GM18519 (cell line): ENCODE results near the gene KRT10.

Experiments
- ATAC-seq: cut with Tn5 transposase; IDR thresholded peaks from one replicate; pipeline ENCODE4 v1.9.1; 2021; ENCODE audit warnings: mild to moderate bottlenecking, moderate library complexity; ENCODE audit not compliant: unreplicated experiment, low FRiP score

Gene KRT10

DNA sequence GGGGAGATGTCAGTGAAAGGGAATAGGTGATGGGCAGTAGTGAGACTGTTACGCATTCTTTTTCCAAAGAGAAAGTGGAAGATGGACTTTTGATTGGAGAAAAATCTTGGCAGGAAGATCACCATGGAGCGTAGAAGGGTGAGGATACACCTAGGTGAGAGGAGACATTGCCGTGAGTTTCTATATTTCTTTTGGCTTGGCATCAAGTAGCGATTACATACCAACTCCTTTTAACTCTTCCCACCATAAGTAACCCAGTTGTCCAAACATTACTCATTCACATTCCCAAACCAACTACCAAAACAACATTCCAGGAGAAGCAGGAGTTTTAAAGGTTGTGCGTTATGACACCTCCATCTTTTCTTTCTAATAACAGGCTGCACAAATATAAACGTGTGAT is 11.9 kb downstream of the KRT10 start:
- ATAC-seq: no peak

DNA sequence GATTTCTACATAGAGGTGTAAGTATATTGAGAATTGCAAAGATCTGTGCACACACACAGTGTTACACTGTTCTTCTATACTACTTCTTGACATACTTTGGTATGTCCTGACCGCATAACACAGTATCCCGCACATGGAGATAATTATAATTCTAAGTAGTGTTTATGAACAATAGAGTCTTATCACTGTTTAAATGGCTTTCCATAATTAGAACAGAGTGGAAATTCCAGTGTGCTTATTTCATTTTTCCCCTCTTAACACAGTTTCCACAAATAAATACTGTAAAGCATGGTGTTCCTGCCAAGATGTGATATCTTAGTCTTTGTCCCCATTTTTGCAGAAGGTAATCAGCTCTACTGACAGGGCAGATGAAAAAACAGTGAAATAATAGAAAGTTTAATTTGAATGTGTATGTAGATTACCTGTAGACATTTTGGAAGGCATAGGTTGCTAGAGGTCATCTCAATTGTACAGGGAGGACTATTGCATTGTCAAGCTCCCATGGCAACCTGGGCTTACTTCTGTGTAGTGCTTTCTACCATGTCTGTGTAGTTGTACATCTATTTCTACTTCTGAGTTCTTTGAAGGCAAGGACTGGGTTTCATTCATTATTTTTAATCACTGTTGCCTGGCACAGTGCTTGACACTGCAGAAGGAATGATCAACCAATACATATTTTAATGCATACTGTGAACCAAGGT is 12.5 kb downstream of the KRT10 start:
- no peak for ATAC-seq

DNA sequence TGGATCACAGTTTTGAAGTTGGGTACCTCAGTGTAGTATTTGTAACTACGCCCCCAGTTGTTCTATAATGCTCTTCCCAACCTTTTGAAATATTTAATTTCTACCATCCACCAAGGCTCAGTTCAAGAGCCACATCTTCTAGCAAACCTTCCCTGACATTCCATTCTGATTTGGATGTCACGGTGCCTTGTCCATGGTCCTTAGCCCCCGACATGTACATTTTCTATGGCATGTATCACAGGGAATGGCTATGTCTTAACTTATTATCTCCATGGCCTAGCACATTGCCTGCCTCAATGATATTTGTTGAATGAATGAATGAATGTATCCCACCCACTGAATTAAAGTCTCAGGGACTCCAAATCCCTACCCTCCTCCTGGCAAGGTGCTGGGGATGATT is 16.3 kb downstream of the KRT10 start:
- ATAC-seq: no peak

DNA sequence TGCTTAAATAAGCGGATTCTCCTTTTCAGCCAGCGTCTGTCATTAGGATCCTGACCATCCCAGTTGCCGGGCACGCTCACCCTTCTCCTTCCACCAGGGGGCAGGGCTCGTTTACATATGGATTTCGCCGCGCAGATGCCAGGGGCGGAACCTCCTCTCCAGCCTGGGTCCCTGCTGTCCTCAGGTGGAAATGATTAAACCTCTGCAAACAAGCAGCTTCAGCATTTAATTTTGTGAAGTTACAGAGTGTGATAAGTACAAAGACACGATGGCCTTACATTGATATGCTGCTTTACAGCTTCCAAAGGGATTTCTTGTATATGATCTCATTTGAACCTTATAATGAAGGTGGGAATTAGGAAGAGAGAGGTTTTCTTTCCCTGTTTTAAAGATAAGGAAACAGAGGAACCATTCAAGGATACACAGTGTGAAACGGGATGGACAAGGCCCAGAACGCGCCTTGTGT is 18.8 kb downstream of the KRT10 start:
- ATAC-seq: no peak

DNA sequence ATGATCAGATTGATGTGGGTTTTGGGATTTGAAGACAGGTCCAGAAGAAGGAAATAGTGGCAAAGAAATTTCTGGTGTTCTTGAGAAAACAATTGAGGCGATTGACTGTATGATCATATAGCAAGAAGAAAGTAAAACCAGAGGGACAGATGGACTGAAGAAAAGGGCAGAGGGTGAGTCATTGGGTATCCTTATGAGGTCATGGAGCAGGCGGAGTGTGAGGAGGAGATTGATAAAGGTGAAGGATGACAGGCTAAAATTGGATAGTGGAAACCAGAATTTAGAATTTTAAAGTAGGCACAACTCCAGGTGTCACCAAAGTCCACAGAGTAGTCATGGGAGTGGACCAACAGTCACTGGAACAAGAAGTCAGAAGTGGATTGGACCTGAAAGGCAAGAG is 21.3 kb downstream of the KRT10 start:
- ATAC-seq: no peak

DNA sequence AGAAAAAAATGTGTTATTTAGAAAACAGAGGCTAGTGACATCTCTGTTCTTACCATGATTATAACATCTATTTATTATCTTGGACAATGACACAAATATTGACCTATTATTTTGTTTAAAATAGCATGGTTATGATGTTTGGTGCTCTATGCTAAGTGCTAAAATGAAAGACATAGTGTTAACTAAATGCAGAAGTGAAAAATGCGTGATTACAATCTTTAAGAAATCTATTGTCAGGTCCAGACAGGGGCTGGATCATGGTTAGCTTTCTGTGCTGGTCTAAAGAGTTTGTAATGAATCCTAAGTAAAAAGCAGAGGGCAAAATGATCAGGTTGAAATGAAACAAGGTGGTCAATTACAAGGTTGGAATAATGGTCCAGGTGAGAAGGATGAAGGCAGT is 22.0 kb downstream of the KRT10 start:
- ATAC-seq: no peak

DNA sequence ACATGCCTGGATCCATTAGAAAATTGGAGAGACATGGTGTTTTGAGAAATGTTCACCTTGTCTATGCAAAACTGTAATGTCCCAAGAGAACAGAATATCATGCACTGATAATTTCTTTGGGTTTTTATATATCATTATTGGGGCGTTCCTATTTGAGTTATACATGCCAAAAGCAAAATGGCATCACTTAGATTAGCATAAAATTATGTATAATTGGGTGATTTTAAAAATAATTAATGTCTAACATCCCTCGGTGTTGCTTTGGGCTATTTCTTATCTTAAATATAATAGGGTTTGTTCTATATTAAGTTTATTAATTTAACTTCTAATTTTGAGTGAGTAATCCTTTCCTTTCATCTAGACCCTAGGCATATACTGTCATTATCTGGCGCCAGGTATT is 22.6 kb downstream of the KRT10 start, which contains the start of gene KRT28:
Gene KRT28, minus strand, starts transcription at position 101 of the 400 bp plus-strand sequence. Its CDS starts 66 bp downstream, at position 35.
- no peak for ATAC-seq

DNA sequence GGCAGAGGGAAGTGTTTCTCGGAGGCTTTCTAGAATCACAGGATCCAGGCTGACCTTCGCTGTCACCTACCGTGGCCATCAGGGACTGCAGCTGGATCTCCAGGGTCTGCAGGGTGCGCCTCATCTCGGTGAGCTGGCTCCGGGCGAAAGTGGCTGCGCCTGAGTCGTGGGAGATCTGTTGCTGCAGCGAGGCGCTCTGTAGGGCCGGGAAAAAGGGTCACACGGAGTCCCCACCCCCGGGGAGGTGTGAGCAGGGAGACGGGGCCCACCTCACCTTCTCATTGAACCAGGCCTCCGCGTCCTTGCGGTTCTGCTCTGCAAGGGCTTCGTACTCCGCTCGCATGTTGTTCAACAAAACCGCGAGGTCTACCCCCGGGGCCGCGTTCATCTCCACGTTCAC is 25.6 kb downstream of the KRT10 start:
- ATAC-seq: no peak

DNA sequence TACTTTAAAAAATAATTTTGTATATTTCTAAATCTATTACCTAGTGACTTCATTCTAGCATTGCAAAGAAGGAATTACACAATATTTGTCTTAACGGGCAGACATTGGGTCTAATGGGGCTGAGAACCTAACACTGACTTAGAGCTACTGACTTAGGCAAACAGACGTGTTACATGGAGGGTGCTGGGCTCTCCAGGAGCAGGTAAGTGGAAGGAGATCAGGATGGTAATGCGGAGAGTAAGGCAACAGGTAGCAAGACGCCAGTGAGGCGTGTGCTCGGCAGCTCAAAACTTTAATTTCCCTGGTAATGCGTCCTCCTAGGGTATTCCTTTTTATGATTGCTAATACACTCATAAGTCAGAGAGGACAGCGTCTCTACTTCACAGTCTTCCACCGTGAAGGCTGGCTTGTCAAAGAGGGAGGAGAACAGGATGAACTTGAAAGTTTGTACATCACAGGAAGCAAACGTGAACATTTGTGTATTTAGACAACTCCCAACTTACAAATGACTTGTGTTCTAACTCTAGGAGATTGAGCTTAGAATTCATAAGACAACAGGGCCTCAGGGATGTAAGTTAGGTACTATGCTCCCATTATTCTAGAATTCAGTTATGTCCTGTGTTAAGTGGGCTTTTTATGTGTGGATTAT is 27.3 kb downstream of the KRT10 start:
- ATAC-seq: no peak

DNA sequence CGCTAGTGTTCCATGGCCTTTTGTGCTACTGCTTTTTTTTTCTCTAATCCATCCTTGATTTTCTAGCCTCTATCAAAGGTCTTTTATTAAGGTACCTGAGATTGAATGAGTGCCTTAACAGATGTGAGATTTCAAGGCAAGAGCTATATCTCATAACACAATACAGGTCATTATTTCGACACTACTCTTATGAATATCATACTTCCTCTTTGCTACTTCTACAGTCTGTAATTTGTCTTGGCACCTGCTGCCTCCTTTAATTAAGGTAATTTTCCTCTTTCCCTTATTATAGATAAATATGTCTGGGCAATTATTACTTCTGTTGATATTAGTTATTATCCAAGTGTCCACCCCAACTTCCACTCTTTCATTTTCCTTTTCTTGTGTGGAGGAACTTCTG is 27.9 kb downstream of the KRT10 start:
- no peak for ATAC-seq

DNA sequence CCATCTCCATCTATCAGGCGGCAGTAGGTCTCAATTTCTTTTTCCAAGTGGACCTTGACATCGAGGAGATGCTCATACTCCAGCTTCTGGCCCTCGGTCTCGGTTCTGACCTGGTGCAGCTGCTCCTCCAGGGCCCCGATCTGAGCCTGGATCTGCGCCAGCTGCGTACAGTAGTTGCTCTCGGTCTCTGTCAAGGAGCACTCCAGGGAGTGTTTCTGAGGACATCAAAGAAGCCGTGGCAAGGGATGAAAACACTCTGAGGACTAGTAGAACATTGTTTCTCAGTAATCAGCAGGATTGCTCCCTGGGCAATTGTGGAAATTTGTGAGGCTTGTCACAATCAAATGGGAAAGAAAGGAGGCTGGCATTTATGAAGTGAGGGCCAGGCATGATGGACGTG is 28.6 kb downstream of the KRT10 start:
- ATAC-seq: no peak

DNA sequence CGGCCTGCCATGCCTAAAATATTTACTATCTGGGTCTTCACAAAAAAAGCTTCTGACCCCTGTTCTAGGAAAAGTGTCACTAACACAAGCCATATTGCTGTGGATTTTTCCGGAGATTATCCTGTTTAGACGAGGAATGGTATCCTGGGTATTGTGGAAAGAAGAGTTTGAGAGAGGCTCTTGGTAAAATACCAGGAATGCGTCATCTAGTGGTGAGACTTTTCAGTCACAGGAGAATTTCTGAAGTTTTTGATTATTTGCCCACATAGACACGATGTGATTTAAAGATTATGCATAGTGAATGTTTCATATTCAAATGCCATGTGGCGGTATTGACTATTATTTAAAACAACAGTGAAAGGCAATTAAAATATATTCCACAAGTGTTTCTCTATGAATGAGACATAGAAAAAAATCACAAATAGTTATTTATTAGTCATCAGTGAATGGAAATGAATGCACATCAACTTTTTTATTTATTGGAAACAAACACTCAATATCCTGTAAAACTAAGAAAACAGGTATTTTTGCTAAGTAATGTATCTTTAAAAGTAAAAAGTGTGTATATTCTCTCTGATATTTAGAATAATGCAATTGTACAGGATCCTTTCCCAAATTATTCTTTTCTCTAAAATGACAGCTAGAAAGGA is 30.5 kb downstream of the KRT10 start:
- ATAC-seq: no peak

DNA sequence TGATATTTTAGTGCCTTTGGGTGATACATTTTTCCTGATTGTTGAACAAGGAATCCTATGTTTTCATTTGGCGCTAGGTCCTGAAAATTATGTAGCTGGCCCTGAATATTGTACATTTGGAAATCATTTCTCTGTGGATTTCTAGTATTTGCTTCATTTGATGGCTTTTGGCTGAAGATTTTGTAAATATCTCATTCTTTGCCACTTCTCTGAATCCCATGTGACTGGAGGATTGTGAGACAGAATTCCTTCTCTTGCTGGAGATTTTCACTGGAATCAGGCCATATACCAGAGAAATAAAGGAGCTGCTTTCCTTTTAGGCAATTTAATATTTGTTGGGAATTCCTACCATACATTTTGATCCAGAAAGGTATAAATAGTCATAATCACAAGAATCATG is 31.3 kb downstream of the KRT10 start:
- ATAC-seq: no peak

DNA sequence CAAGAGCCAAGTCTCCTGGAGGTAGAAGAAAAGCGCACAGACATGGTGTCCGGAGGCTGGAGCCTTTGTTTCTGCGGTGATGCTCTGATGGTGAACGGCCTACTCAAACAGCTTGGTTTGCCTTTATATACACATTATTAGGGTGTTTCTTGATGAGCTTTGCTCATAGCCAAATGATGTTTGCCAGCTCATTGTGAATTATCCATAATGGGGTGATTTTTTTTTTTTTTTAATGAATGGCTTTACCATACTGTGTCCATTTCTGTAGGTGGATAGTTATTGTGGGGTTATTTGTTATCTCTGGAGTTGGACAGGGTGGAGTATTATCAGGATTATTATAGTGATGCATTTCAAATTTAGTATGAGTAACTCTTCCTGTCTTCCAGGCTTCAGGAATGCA is 40.0 kb downstream of the KRT10 start, which contains the start of gene KRT27:
Gene KRT27, minus strand, starts transcription at position 101 of the 400 bp plus-strand sequence. Its CDS starts 57 bp downstream, at position 44.
- ATAC-seq: no peak

DNA sequence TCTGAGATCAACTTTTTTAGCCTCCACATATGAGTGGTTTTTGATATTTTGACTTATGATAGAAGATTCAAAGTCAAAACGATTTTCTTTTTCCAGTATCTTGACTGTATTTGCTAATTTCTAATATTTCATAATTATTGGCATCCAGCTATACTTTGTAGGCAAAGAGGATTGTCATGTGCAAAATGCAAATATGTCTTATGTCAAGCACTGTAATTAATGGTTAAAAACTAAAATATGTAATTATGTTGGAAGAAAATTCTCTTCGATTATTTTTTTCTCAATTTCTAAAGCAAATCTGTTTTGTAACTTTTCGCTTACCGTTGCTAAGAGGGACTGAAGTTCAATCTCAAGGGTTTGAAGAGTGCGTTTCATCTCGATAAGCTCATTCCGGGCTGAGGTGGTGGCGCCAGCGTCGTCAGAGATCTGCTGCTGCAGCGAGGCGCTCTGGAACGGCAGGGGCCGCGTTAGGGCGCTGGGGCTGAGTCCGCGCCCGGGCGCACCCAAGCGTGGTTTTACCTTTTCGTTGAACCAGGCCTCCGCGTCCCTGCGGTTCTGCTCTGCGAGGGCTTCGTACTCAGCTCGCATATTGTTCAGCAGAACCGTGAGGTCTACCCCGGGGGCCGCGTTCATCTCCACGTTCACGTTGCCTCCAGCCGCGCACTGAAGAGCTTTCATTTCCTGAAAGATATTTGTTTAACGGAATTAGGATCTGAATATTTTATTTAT is 43.1 kb downstream of the KRT10 start:
- ATAC-seq: no peak

DNA sequence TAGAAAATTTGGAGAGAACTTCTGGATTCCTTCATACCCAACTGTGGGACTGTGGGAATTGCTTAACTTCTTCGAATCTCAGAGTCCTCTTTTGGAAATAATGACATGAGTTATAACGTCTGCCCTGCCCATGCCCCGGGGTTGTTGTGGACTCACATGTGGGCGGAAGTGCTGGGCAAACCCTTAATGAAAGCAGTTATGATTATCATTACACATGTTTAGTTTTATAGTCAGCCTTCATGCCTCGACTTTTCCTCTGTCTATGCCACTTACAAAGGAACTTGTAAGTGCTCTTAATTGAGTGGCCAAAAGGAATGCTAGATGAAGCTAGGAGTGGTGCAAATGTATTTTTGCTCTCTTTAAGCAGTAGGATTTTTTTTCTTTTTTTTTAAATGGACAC is 44.0 kb downstream of the KRT10 start:
- ATAC-seq: no peak

DNA sequence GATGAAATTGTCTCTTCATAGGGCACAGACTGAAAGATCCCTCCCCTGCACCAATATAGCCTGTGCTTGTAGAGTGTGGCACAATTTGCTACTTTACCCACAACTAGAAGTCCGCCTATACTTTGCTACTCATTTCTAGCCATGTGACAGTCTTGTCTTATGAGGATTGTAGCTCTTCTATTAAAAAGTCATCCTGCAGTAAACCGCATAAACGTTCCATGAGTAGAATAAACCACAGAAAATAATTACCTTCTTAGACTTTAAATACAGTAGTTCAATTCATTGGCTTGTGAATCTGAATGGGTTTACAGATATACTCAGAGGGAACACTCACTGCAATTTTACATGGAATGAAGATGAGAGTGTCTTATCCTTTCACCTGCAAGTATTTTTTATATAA is 44.4 kb downstream of the KRT10 start:
- no peak for ATAC-seq

DNA sequence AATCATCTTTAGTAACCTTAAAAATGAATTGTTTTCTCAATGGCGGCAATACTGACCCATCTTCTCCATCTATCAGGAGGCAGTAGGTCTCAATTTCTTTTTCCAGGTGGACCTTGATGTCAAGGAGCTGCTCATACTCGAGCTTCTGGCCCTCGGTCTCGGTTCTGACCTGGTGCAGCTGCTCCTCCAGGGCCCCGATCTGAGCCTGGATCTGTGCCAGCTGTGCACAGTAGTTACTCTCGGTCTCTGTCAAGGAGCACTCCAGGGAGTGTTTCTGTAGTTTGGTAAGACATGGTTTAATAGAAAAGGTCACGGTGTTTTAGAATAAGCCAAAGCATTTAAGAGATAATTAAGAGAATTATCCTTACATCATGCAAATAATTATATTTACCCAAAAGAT is 45.0 kb downstream of the KRT10 start:
- ATAC-seq: no peak

DNA sequence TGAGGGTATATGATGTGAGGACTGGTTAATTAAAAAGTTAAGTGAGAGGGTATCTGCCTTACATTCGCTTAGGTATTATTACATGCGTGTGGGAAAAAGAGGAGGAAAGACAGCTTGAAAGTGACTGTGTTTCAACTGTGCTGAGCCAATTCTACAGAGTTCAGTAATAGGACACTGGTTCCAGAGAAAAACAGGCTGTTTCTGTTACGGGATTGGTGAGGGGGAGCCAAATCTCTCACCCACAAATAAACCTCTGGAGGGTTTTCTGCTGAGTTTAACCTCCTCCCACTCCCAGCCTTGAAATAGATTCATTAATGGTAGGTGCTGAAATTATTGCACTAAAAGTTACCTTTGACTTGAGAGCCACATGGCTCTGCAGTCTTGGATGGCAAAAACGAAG is 46.5 kb downstream of the KRT10 start:
- no peak for ATAC-seq

DNA sequence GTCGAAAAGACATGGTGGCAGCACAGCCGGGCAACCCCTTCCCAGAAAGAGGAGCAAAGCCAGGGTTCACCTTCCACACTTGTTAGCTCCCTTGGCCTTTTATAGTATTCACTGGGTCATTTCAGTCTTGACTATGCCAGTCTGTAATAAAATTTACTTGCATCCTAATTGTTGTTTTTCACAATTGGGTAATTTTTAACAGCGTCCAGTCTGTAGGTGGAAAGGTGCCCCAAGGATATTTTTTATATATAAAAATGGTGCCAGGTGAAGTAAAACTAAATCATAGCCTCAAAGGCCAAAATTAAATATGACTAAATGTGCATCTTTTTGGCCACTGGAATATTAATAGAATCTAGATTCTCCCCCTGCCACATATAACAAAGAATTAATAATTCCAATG is 50.3 kb downstream of the KRT10 start, which contains the start of gene KRT26:
Gene KRT26, minus strand, starts transcription at position 101 of the 400 bp plus-strand sequence. Its CDS starts 88 bp downstream, at position 13.
- no peak for ATAC-seq
